Measurements from ENCODE around the gene KIAA0232.

DNA sequence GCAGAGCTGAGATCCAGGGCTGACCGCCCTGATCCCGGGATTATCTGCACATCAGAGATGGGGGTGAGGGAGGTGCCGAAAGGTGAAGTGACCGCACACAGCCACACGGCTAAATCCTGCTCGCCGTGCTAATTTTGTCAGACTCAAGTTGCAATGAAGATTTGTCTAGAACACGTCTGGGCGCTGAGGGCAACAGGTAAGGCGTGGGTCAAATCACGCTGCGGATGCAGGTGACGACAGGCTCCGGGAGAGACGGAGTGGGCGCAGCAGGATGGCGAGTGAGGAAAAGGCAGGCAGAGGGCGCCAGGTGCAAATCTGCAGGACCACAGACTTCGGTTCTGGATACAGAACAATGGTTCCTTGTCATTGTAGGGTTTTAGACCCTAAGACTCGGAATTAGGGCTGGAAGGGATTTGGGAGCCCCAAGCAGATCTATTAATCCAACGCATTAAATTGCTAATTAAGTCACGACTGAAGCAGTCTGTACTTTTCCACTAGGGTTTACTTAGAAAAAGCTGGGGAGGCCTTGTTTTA lies 125.2 kb downstream of the KIAA0232 start:
- TF ChIP-seq EZH2 (IDR thresholded peaks at IDR 0.05) (no peak), FOXP2 (optimal IDR thresholded peaks at IDR 0.05; ENCODE audit: control extremely low read depth, extremely low read length, insufficient read depth) (no peak)
